ENCODE data around the gene TMEM41A.

- TF ChIP-seq CTCF (IDR thresholded peaks at IDR 0.05) (no peak), EZH2 (IDR thresholded peaks at IDR 0.05; ENCODE audit: borderline replicate concordance, insufficient read depth, low read depth, low read length, poor library complexity, severe bottlenecking) (no peak)
Observed at GRCh38 chr3:185486394-185486793, 12.4 kb downstream of the TMEM41A start.

All from B cell (primary cell).